SK-N-SH (cell line): ENCODE data around the gene LRIT3. TPM values are rescaled to one million over a fixed set of nuclear protein-coding genes. Genes with fewer than 3 reads are reported as not detected.

Experiments
- CTCF ChIA-PET: fragments of 300-600, 350-600 bp; formaldehyde crosslinking; extraction: SDS; loops from one replicate; lab custom pipeline; 2021; lab: Yijun Ruan, JAX
- POLR2A ChIA-PET: fragments of 350-600 bp; sonication (Branson Sonifier 250); formaldehyde crosslinking; extraction: SDS; loops from one replicate; lab custom pipeline; 2020; ENCODE audit warnings: antibody characterized with exemption, inconsistent platforms; lab: Yijun Ruan, JAX
- DNase-seq: peaks from one replicate; pipeline ENCODE4 v3.0.0; 2012
- H2AFZ ChIP-seq: fragments of 200-600 bp; sonication (generic); 2 replicates; pipeline ENCODE4 v1.8.1; 2016; ENCODE audit warnings: antibody characterized with exemption, mild to moderate bottlenecking, low read depth
- H3F3A ChIP-seq: fragments of 200-600 bp; sonication (generic); replicated peaks from 2 replicates; pipeline ENCODE3; 2016; ENCODE audit warnings: antibody characterized with exemption, mild to moderate bottlenecking; ENCODE audit not compliant: insufficient read depth
- H3K27ac ChIP-seq, 2 experiments: fragments of 200-500 bp in 1 of 2; fragments of 200-600 bp in 1 of 2; sonication (Bioruptor generic) in 1 of 2; sonication (generic), shearing (Covaris generic) in 1 of 2; 2 replicates each; pipeline versions ENCODE4 v1.5.1 to v1.6.1; 2014 to 2016; ENCODE audit warnings: low read depth in 2 of 2, inconsistent platforms in 1 of 2, low read length in 1 of 2, mild to moderate bottlenecking in 1 of 2, mixed read lengths in 1 of 2
- H3K27me3 ChIP-seq: fragments of 200-600 bp; sonication (generic), shearing (Covaris generic); 2 replicates; pipeline ENCODE4 v1.6.1; 2016; ENCODE audit warnings: mixed run types; ENCODE audit not compliant: insufficient read depth
- H3K36me3 ChIP-seq, 2 experiments: fragments of 200-500 bp in 1 of 2; fragments of 200-600 bp in 1 of 2; sonication (Bioruptor generic) in 1 of 2; sonication (generic) in 1 of 2; replicated peaks in 1 of 2; 2 replicates each; pipeline versions ENCODE3 to v1.5.1; 2014 to 2016; ENCODE audit warnings: low read length in 1 of 2, mild to moderate bottlenecking in 1 of 2; ENCODE audit not compliant: insufficient read depth in 2 of 2, control insufficient read depth in 1 of 2
- H3K4me1 ChIP-seq, 2 experiments: fragments of 200-500 bp in 1 of 2; fragments of 200-600 bp in 1 of 2; sonication (Bioruptor generic) in 1 of 2; sonication (generic), shearing (Covaris generic) in 1 of 2; 2 replicates each; pipeline versions ENCODE4 v1.5.1 to v1.6.1; 2014 to 2016; ENCODE audit warnings: low read depth in 1 of 2, low read length in 1 of 2, mixed run types in 1 of 2; ENCODE audit not compliant: insufficient read depth in 2 of 2, control insufficient read depth in 1 of 2
- H3K4me2 ChIP-seq: fragments of 200-600 bp; sonication (generic), shearing (Covaris generic); 2 replicates; pipeline ENCODE4 v1.6.1; 2017; ENCODE audit warnings: mixed run types
- H3K4me3 ChIP-seq, 2 experiments: fragments of 200-500 bp in 1 of 2; fragments of 200-600 bp in 1 of 2; sonication (Bioruptor generic) in 1 of 2; sonication (generic), shearing (Covaris generic) in 1 of 2; 2 replicates each; pipeline versions ENCODE4 v1.5.1 to v1.8.1; 2014 to 2016; ENCODE audit warnings: low read depth in 2 of 2, inconsistent platforms in 1 of 2, low read length in 1 of 2, mild to moderate bottlenecking in 1 of 2, mixed read lengths in 1 of 2, moderate library complexity in 1 of 2
- H3K79me2 ChIP-seq: fragments of 200-600 bp; sonication (generic); 2 replicates; pipeline ENCODE4 v1.8.1; 2017; ENCODE audit warnings: mild to moderate bottlenecking; ENCODE audit not compliant: insufficient read depth
- H3K9ac ChIP-seq: fragments of 200-600 bp; sonication (generic); 2 replicates; pipeline ENCODE4 v1.6.1; 2017; ENCODE audit warnings: mixed run types
- H3K9me2 ChIP-seq: fragments of 200-600 bp; sonication (generic); 2 replicates; pipeline ENCODE4 v1.6.1; 2017; ENCODE audit warnings: mixed run types
- H3K9me3 ChIP-seq: fragments of 200-600 bp; sonication (generic); 2 replicates; pipeline ENCODE4 v1.6.1; 2017; ENCODE audit warnings: mixed run types, mild to moderate bottlenecking, moderate library complexity
- H4K20me1 ChIP-seq: fragments of 200-600 bp; sonication (generic); 2 replicates; pipeline ENCODE4 v1.6.1; 2017; ENCODE audit warnings: mild to moderate bottlenecking, mixed run types; ENCODE audit not compliant: insufficient read depth
- CTCF ChIP-seq: fragments of 200-600 bp; sonication (generic); IDR thresholded peaks from 2 replicates; pipeline ENCODE4 v1.6.1; 2017; ENCODE audit warnings: antibody characterized with exemption, mild to moderate bottlenecking, moderate library complexity
- ELF1 ChIP-seq: IDR thresholded peaks from 2 replicates; pipeline ENCODE4 v1.4.0; 2012
- EZH2phosphoT487 ChIP-seq: fragments of 200-600 bp; sonication (generic); IDR thresholded peaks from 2 replicates; pipeline ENCODE4 v1.6.1; 2017; ENCODE audit warnings: low read depth, mixed run types, mild to moderate bottlenecking, antibody characterized with exemption, moderate library complexity, borderline replicate concordance
- FOSL2 ChIP-seq: IDR thresholded peaks from 2 replicates; pipeline ENCODE4 v1.4.0; 2012; ENCODE audit warnings: low read depth, mild to moderate bottlenecking, moderate library complexity, borderline replicate concordance
- FOXJ3 ChIP-seq: sonication (generic); formaldehyde crosslinking; IDR thresholded peaks from 2 replicates; pipeline ENCODE4 v1.5.1; 2020; ENCODE audit warnings: mild to moderate bottlenecking, missing genetic modification reagents
- FOXM1 ChIP-seq: IDR thresholded peaks from 2 replicates; pipeline ENCODE4 v1.4.0; 2012; ENCODE audit warnings: low read depth, mild to moderate bottlenecking
- GABPA ChIP-seq: IDR thresholded peaks from 2 replicates; pipeline ENCODE4 v1.4.0; 2012; ENCODE audit warnings: low read depth, mild to moderate bottlenecking
- GATA2 ChIP-seq: sonication (generic); formaldehyde crosslinking; IDR thresholded peaks from 2 replicates; pipeline ENCODE4 v1.5.0; 2020; ENCODE audit warnings: mild to moderate bottlenecking, missing genetic modification reagents
- IRF3 ChIP-seq: fragments of 150-350 bp; IDR thresholded peaks from 2 replicates; pipeline ENCODE4 v1.6.1; 2016; ENCODE audit warnings: mild to moderate bottlenecking, low read depth, low read length
- MEF2A ChIP-seq: IDR thresholded peaks from 2 replicates; pipeline ENCODE4 v1.4.0; 2012; ENCODE audit warnings: low read depth, borderline replicate concordance
- NFIC ChIP-seq: IDR thresholded peaks from 2 replicates; pipeline ENCODE4 v1.4.0; 2012; ENCODE audit warnings: borderline replicate concordance
- POLR2AphosphoS5 ChIP-seq: IDR thresholded peaks from 2 replicates; pipeline ENCODE4 v1.6.1; 2012; ENCODE audit warnings: low read depth, low read length
- REST ChIP-seq: IDR thresholded peaks from 2 replicates; pipeline ENCODE4 v1.6.1; 2012; ENCODE audit warnings: mild to moderate bottlenecking, low read depth, low read length, moderate library complexity
- RFX5 ChIP-seq: IDR thresholded peaks from 2 replicates; pipeline ENCODE4 v1.6.1; 2012; ENCODE audit warnings: mild to moderate bottlenecking, improper control_type of control experiment, low read length
- RXRA ChIP-seq: IDR thresholded peaks from 2 replicates; pipeline ENCODE4 v1.4.0; 2012; ENCODE audit warnings: low read depth, mild to moderate bottlenecking, borderline replicate concordance
- SIN3A ChIP-seq: IDR thresholded peaks from 2 replicates; pipeline ENCODE4 v1.6.1; 2012; ENCODE audit warnings: low read depth, mild to moderate bottlenecking, low read length, moderate library complexity, borderline replicate concordance
- TAF1 ChIP-seq: IDR thresholded peaks from 2 replicates; pipeline ENCODE4 v1.6.1; 2012; ENCODE audit warnings: low read depth, mild to moderate bottlenecking, low read length, moderate library complexity, borderline replicate concordance
- TEAD4 ChIP-seq: IDR thresholded peaks from 2 replicates; pipeline ENCODE4 v1.4.0; 2012; ENCODE audit warnings: mild to moderate bottlenecking, borderline replicate concordance; ENCODE audit not compliant: insufficient read depth
- USF1 ChIP-seq: IDR thresholded peaks from 2 replicates; pipeline ENCODE4 v1.4.0; 2012; ENCODE audit warnings: low read depth, borderline replicate concordance
- YY1 ChIP-seq: IDR thresholded peaks from 2 replicates; pipeline ENCODE4 v1.4.0; 2012; ENCODE audit warnings: low read depth, mild to moderate bottlenecking
- WGBS: methylation state at CpG from one replicate; pipeline ENCODE4 v1.1.6; 2017; ENCODE audit warnings: low lambda C conversion rate; 5-methylcytosine and 5-hydroxymethylcytosine counted together
- polyA plus RNA-seq, 3 experiments: library from polyadenylated mRNA; depleted of rRNA; stranded (reverse); fragments of >200 nt; gene quantifications; 2 replicates each; pipeline ENCODE4 v1.2.3, GENCODE V29; 2012

Gene LRIT3
- polyA plus RNA-seq, 1 of the 3 experiments (the other 2 are of a cell fraction): not detected

- Histone ChIP-seq H3F3A (no peaks in the 10 kb centered on the region), H3K27me3 (no peaks in the 10 kb centered on the region), H3K4me1 (no peaks in the 10 kb centered on the region), H3K9me2 (no peaks in the 10 kb centered on the region), H3K27ac (no peak overlapping the region), H3K9me3 (no peaks in the 10 kb centered on the region), H3K4me3 (no peak overlapping the region), H3K4me2 (no peak overlapping the region), H3K9ac (no peak overlapping the region), H4K20me1 (no peaks in the 10 kb centered on the region), H3K79me2 (no peaks in the 10 kb centered on the region), H2AFZ (no peak overlapping the region), H3K36me3 (no peaks in the 10 kb centered on the region)
- ChIA-PET CTCF (no interaction called here), POLR2A (no interaction called here)
- no peak for TF ChIP-seq MEF2A
- TF ChIP-seq RXRA: no peak
- TF ChIP-seq FOXM1: no peak
- no peak for TF ChIP-seq FOXJ3 (CRISPR knock-in tag)
- TF ChIP-seq POLR2AphosphoS5: no peak
- no peak for TF ChIP-seq GABPA
- no peak for TF ChIP-seq NFIC
- no peak for TF ChIP-seq CTCF
- no peak for TF ChIP-seq ELF1
- no peak for TF ChIP-seq REST
- no peak for TF ChIP-seq TEAD4
- no peak for TF ChIP-seq RFX5
- no peak for TF ChIP-seq SIN3A
- no peak for TF ChIP-seq USF1
- no peak for TF ChIP-seq FOSL2
- TF ChIP-seq IRF3: no peak
- TF ChIP-seq YY1: no peak
- no peak for TF ChIP-seq EZH2phosphoT487
- TF ChIP-seq GATA2 (CRISPR knock-in tag): no peak
- no peak for TF ChIP-seq TAF1
- DNase-seq: no peak
- 45% methylated on average over 4 of the region's 6 CpGs for WGBS
Observed at GRCh38 chr4:109872950-109873656, 25.2 kb downstream of the LRIT3 start.
